HUES6 (cell line): ENCODE results near the gene TMEM135.
A peak's percentile ranks its signal among the peaks of the same experiment; 100 is the strongest.

Experiments
- H3K27ac ChIP-seq: 2 replicates; pipeline ENCODE4 v1.7.0; 2013; ENCODE audit warnings: low read depth, mild to moderate bottlenecking, low read length, inconsistent platforms
- H3K27me3 ChIP-seq: 2 replicates; pipeline ENCODE4 v1.6.1; 2013; ENCODE audit warnings: low read length; ENCODE audit not compliant: control insufficient read depth, insufficient read depth
- H3K36me3 ChIP-seq: 2 replicates; pipeline ENCODE4 v1.6.1; 2013; ENCODE audit warnings: low read length; ENCODE audit not compliant: control insufficient read depth, insufficient read depth
- H3K4me1 ChIP-seq: 2 replicates; pipeline ENCODE4 v1.6.1; 2013; ENCODE audit warnings: low read length; ENCODE audit not compliant: control insufficient read depth, insufficient read depth
- H3K4me3 ChIP-seq: 2 replicates; pipeline ENCODE4 v1.5.1; 2013; ENCODE audit warnings: low read depth, low read length
- H3K9ac ChIP-seq: one replicate; pipeline ENCODE4 v1.6.1; 2013; ENCODE audit warnings: mild to moderate bottlenecking, low read length
- H3K9me3 ChIP-seq: 2 replicates; pipeline ENCODE4 v1.6.1; 2013; ENCODE audit warnings: low read depth, low read length; ENCODE audit not compliant: control insufficient read depth, insufficient read depth

TMEM135 gene

GRCh38 chr11:87039371-87039770 lies 1.6 kb downstream of the TMEM135 start:
- peaks cover 2% of the 10 kb centered on the region; the same call in 1 of the 2 replicates for H3K9me3 ChIP-seq
- H3K36me3 ChIP-seq = peaks cover 12% of the 10 kb centered on the region; the same call in 1 of the 2 replicates
- H3K4me1 ChIP-seq = peaks cover 25% of the 10 kb centered on the region
- H3K27ac ChIP-seq = no peak overlapping the region
- no peaks in the 10 kb centered on the region for H3K27me3 ChIP-seq
- no peak overlapping the region for H3K9ac ChIP-seq
- H3K4me3 ChIP-seq = peak overlapping the region; percentile 91

- H3K4me1 ChIP-seq = peaks cover 13% of the 10 kb centered on the region
- H3K27me3 ChIP-seq = no peaks in the 10 kb centered on the region
- peaks cover 21% of the 10 kb centered on the region for H3K9me3 ChIP-seq
- no peak overlapping the region for H3K27ac ChIP-seq
- peaks cover 19% of the 10 kb centered on the region; the same call in 1 of the 2 replicates for H3K36me3 ChIP-seq
- no peak overlapping the region for H3K4me3 ChIP-seq
- H3K9ac ChIP-seq = no peak overlapping the region
Measured at GRCh38 chr11:87043894-87044293, 6.2 kb downstream of the TMEM135 start.

GRCh38 chr11:87046824-87047223 lies 9.1 kb downstream of the TMEM135 start:
- Histone ChIP-seq H3K4me1 (no peaks in the 10 kb centered on the region; the same call in 1 of the 2 replicates), H3K9ac (no peak overlapping the region), H3K36me3 (peaks cover 19% of the 10 kb centered on the region; the same call in 1 of the 2 replicates), H3K4me3 (no peak overlapping the region), H3K9me3 (peaks cover 21% of the 10 kb centered on the region), H3K27ac (no peak overlapping the region), H3K27me3 (no peaks in the 10 kb centered on the region)

- Histone ChIP-seq H3K4me1 (no peaks in the 10 kb centered on the region), H3K9ac (no peak overlapping the region), H3K36me3 (no peaks in the 10 kb centered on the region), H3K27me3 (no peaks in the 10 kb centered on the region), H3K9me3 (no peaks in the 10 kb centered on the region), H3K4me3 (no peak overlapping the region), H3K27ac (no peak overlapping the region)
Measured at GRCh38 chr11:87056091-87056490, 18.4 kb downstream of the TMEM135 start.

- no peaks in the 10 kb centered on the region for H3K27me3 ChIP-seq
- no peak overlapping the region for H3K27ac ChIP-seq
- no peaks in the 10 kb centered on the region for H3K4me1 ChIP-seq
- H3K9ac ChIP-seq = no peak overlapping the region
- H3K36me3 ChIP-seq = no peaks in the 10 kb centered on the region
- H3K4me3 ChIP-seq = no peak overlapping the region
- no peaks in the 10 kb centered on the region for H3K9me3 ChIP-seq
Measured at GRCh38 chr11:87057749-87058148, 20.0 kb downstream of the TMEM135 start.

GRCh38 chr11:87059596-87060390 lies 22.1 kb downstream of the TMEM135 start:
- no peaks in the 10 kb centered on the region for H3K9me3 ChIP-seq
- no peak overlapping the region for H3K4me3 ChIP-seq
- H3K27me3 ChIP-seq = no peaks in the 10 kb centered on the region
- no peaks in the 10 kb centered on the region for H3K4me1 ChIP-seq
- H3K9ac ChIP-seq = no peak overlapping the region
- H3K36me3 ChIP-seq = no peaks in the 10 kb centered on the region
- no peak overlapping the region for H3K27ac ChIP-seq

GRCh38 chr11:87061766-87062165 lies 24.0 kb downstream of the TMEM135 start:
- Histone ChIP-seq H3K9ac (no peak overlapping the region), H3K27me3 (no peaks in the 10 kb centered on the region), H3K36me3 (no peaks in the 10 kb centered on the region), H3K9me3 (no peaks in the 10 kb centered on the region), H3K4me1 (no peaks in the 10 kb centered on the region), H3K27ac (no peak overlapping the region), H3K4me3 (no peak overlapping the region)

- Histone ChIP-seq H3K9ac (no peak overlapping the region), H3K27ac (no peak overlapping the region), H3K27me3 (no peaks in the 10 kb centered on the region), H3K9me3 (no peaks in the 10 kb centered on the region), H3K4me3 (no peak overlapping the region), H3K36me3 (no peaks in the 10 kb centered on the region; the same call in 1 of the 2 replicates), H3K4me1 (no peaks in the 10 kb centered on the region)
Measured at GRCh38 chr11:87063982-87064381, 26.2 kb downstream of the TMEM135 start.

- Histone ChIP-seq H3K9me3 (no peaks in the 10 kb centered on the region), H3K4me1 (no peaks in the 10 kb centered on the region), H3K4me3 (no peak overlapping the region), H3K27me3 (no peaks in the 10 kb centered on the region), H3K36me3 (peaks cover 27% of the 10 kb centered on the region), H3K9ac (no peak overlapping the region), H3K27ac (no peak overlapping the region)
Measured at GRCh38 chr11:87072787-87073186, 35.1 kb downstream of the TMEM135 start.

- Histone ChIP-seq H3K9ac (no peak overlapping the region), H3K27me3 (no peaks in the 10 kb centered on the region), H3K36me3 (peaks cover 27% of the 10 kb centered on the region), H3K4me3 (no peak overlapping the region), H3K9me3 (no peaks in the 10 kb centered on the region), H3K4me1 (peaks cover 3% of the 10 kb centered on the region), H3K27ac (0 out of 2 replicates have a peak overlapping the region, but pooled peaks have one; percentile 7)
Measured at GRCh38 chr11:87076260-87076783, 38.6 kb downstream of the TMEM135 start.

- no peaks in the 10 kb centered on the region for H3K9me3 ChIP-seq
Measured at GRCh38 chr11:87076874-87077429, 39.2 kb downstream of the TMEM135 start.

More at GRCh38 chr11:87076874-87077429, 39.2 kb downstream of the TMEM135 start:
- H3K4me3 ChIP-seq = no peak overlapping the region
- peaks cover 26% of the 10 kb centered on the region for H3K36me3 ChIP-seq
- H3K9ac ChIP-seq = no peak overlapping the region
- H3K4me1 ChIP-seq = peaks cover 9% of the 10 kb centered on the region
- H3K27ac ChIP-seq = no peak overlapping the region
- H3K27me3 ChIP-seq = no peaks in the 10 kb centered on the region
